GM23338 (cell line): ENCODE results near the gene KCNQ5. TPM values are rescaled to one million over a fixed set of nuclear protein-coding genes. Genes with fewer than 3 reads are reported as not detected.

Experiments
- ATAC-seq: fragments of 200-7000 bp; cut with Tn5 transposase; 3 replicates; pipeline ENCODE4 v1.9.1; 2020
- DNase-seq: peaks from one replicate; pipeline ENCODE4 v3.0.0-alpha.2; 2015; ENCODE audit warnings: low spot score
- H2AFZ ChIP-seq: fragments of 200-600 bp; sonication (generic); 2 replicates; pipeline ENCODE4 v1.8.0; 2016; ENCODE audit warnings: antibody characterized with exemption, mild to moderate bottlenecking, moderate library complexity
- H3F3A ChIP-seq: fragments of 200-600 bp; sonication (generic); replicated peaks from 2 replicates; pipeline ENCODE4 v1.8.0; 2017; ENCODE audit warnings: antibody characterized with exemption, mixed run types, low read depth
- H3K27ac ChIP-seq: fragments of 200-600 bp; sonication (generic); 2 replicates; pipeline ENCODE4 v1.6.1; 2016; ENCODE audit warnings: low read depth
- H3K27me3 ChIP-seq: fragments of 200-600 bp; sonication (generic); 2 replicates; pipeline ENCODE4 v1.8.0; 2016; ENCODE audit warnings: mild to moderate bottlenecking, mixed run types, moderate library complexity; ENCODE audit not compliant: insufficient read depth
- H3K36me3 ChIP-seq: fragments of 200-600 bp; sonication (generic); 2 replicates; pipeline ENCODE4 v1.8.0; 2016; ENCODE audit warnings: mild to moderate bottlenecking; ENCODE audit not compliant: insufficient read depth
- H3K4me1 ChIP-seq: fragments of 200-600 bp; sonication (generic); 2 replicates; pipeline ENCODE4 v1.8.0; 2016; ENCODE audit warnings: mild to moderate bottlenecking, moderate library complexity; ENCODE audit not compliant: insufficient read depth
- H3K4me2 ChIP-seq: fragments of 200-600 bp; sonication (generic); 2 replicates; pipeline ENCODE4 v1.7.1; 2017; ENCODE audit warnings: mixed run types
- H3K4me3 ChIP-seq: fragments of 200-600 bp; sonication (generic); 2 replicates; pipeline ENCODE4 v1.6.1; 2016; ENCODE audit warnings: mixed run types
- H3K79me2 ChIP-seq: fragments of 200-600 bp; sonication (generic); replicated peaks from 2 replicates; pipeline ENCODE4 v1.8.0; 2017; ENCODE audit warnings: mild to moderate bottlenecking; ENCODE audit not compliant: insufficient read depth
- H3K9me2 ChIP-seq: fragments of 200-600 bp; sonication (generic); 2 replicates; pipeline ENCODE4 v1.8.0; 2017; ENCODE audit not compliant: insufficient read depth
- H4K20me1 ChIP-seq: fragments of 200-600 bp; sonication (generic); replicated peaks from 2 replicates; pipeline ENCODE4 v1.8.0; 2017; ENCODE audit warnings: mild to moderate bottlenecking; ENCODE audit not compliant: insufficient read depth
- H3K27ac Mint-ChIP-seq: 2 replicates; pipeline ENCODE4 v1.8.0; 2020; ENCODE audit warnings: inconsistent platforms, mild to moderate bottlenecking, moderate library complexity, mixed read lengths
- H3K27me3 Mint-ChIP-seq: 3 replicates; pipeline ENCODE4 v1.8.0; 2022; ENCODE audit warnings: low read depth, mild to moderate bottlenecking, moderate library complexity, mixed read lengths, inconsistent platforms; ENCODE audit not compliant: insufficient read depth, poor library complexity
- H3K36me3 Mint-ChIP-seq: 3 replicates; pipeline ENCODE4 v1.8.0; 2021; ENCODE audit warnings: low read depth, mild to moderate bottlenecking, inconsistent platforms, moderate library complexity, mixed read lengths
- H3K4me1 Mint-ChIP-seq: 3 replicates; pipeline ENCODE4 v1.8.0; 2020; ENCODE audit warnings: mild to moderate bottlenecking, inconsistent platforms, mixed read lengths
- H3K4me3 Mint-ChIP-seq: 3 replicates; pipeline ENCODE4 v1.8.0; 2021; ENCODE audit warnings: moderate library complexity, mild to moderate bottlenecking, inconsistent platforms, mixed read lengths
- H3K9me3 Mint-ChIP-seq: 3 replicates; pipeline ENCODE4 v1.8.0; 2020; ENCODE audit warnings: moderate library complexity, mild to moderate bottlenecking, inconsistent platforms, mixed read lengths
- CREB1 ChIP-seq: fragments of 250-450 bp; sonication (Bioruptor Pico); IDR thresholded peaks from 2 replicates; pipeline ENCODE4 v1.5.0; 2020; ENCODE audit warnings: low read depth, mild to moderate bottlenecking, moderate library complexity
- CTCF ChIP-seq, 2 experiments: fragments of 200-600 bp in 1 of 2; sonication (generic) in 1 of 2; conservative IDR thresholded peaks; 2 replicates each; pipeline versions ENCODE4 v1.5.1 to v1.6.1; 2016 to 2017; ENCODE audit warnings: antibody characterized with exemption in 2 of 2, low read depth in 2 of 2, mild to moderate bottlenecking in 2 of 2, moderate library complexity in 1 of 2
- ETS1 ChIP-seq: IDR thresholded peaks from 2 replicates; pipeline ENCODE4 v1.6.1; 2016; ENCODE audit warnings: antibody characterized with exemption
- EZH2 ChIP-seq: fragments of 200-600 bp; sonication (generic); IDR thresholded peaks from one replicate; pipeline ENCODE4 v1.8.0; 2017; ENCODE audit warnings: antibody characterized with exemption, mild to moderate bottlenecking, low read depth; ENCODE audit not compliant: unreplicated experiment
- JUNB ChIP-seq: IDR thresholded peaks from one replicate; pipeline ENCODE4 v1.6.1; 2016; ENCODE audit warnings: antibody characterized with exemption; ENCODE audit not compliant: unreplicated experiment
- POLR2AphosphoS5 ChIP-seq: IDR thresholded peaks from 2 replicates; pipeline ENCODE4 v1.6.1; 2016; ENCODE audit warnings: antibody characterized with exemption, low read depth
- STAT1 ChIP-seq: IDR thresholded peaks from one replicate; pipeline ENCODE4 v1.6.1; 2016; ENCODE audit warnings: antibody characterized with exemption; ENCODE audit not compliant: unreplicated experiment
- ZNF114 ChIP-seq: fragments of 250-450 bp; sonication (Bioruptor Pico); IDR thresholded peaks from 2 replicates; pipeline ENCODE4 v1.5.0; 2020; ENCODE audit warnings: mild to moderate bottlenecking, moderate library complexity
- ZNF331 ChIP-seq: fragments of 250-450 bp; sonication (Bioruptor Pico); IDR thresholded peaks from 2 replicates; pipeline ENCODE4 v1.5.0; 2020; ENCODE audit warnings: low read depth, mild to moderate bottlenecking, moderate library complexity
- ZNF462 ChIP-seq: fragments of 250-450 bp; sonication (Bioruptor Pico); IDR thresholded peaks from 2 replicates; pipeline ENCODE4 v1.5.0; 2020; ENCODE audit warnings: mild to moderate bottlenecking, moderate library complexity
- polyA plus RNA-seq: library from polyadenylated mRNA; unstranded; fragments of >200 nt; fragmentation: Nextera tagmentation; extraction: Ambion mirVana; gene quantifications from 2 replicates; pipeline ENCODE4 v1.2.1, GENCODE V29; 2016
- total RNA-seq: library from RNA; depleted of rRNA; stranded (reverse); fragments of >200 nt; shearing (Covaris generic); gene quantifications from 2 replicates; pipeline ENCODE4 v1.2.3, GENCODE V29; 2014

The KCNQ5 gene
- total and polyA plus RNA-seq, 2 experiments from 2014 or later = 0.68 to 0.87 TPM

- TF ChIP-seq ZNF462 (CRISPR knock-in tag) (no peak), STAT1 (no peak), JUNB (no peak), ZNF114 (CRISPR knock-in tag) (no peak), EZH2 (no peak)
Measured at GRCh38 chr6:72943699-72944098, 321.8 kb downstream of the KCNQ5 start (continued).

- no peaks in the 10 kb centered on the region for H3K36me3 Mint-ChIP-seq
- H3K27me3 Mint-ChIP-seq = peaks cover 1% of the 10 kb centered on the region
- no peaks in the 10 kb centered on the region for H4K20me1 ChIP-seq
- no peaks in the 10 kb centered on the region for H3K36me3 ChIP-seq
- H3F3A ChIP-seq = no peaks in the 10 kb centered on the region
- no peak overlapping the region for H3K27ac Mint-ChIP-seq
- no peaks in the 10 kb centered on the region for H3K4me1 Mint-ChIP-seq
- no peaks in the 10 kb centered on the region for H3K9me3 Mint-ChIP-seq
- no peak overlapping the region for H3K4me3 Mint-ChIP-seq
- no peaks in the 10 kb centered on the region for H3K9me2 ChIP-seq
- no peaks in the 10 kb centered on the region for H3K79me2 ChIP-seq
- H3K4me2 ChIP-seq = no peak overlapping the region
- DNase-seq (no peak), ATAC-seq (no peak)
- H3K27ac ChIP-seq = no peak overlapping the region
- no peaks in the 10 kb centered on the region for H3K27me3 ChIP-seq
- no peak overlapping the region for H2AFZ ChIP-seq
- H3K4me3 ChIP-seq = no peak overlapping the region
- no peaks in the 10 kb centered on the region for H3K4me1 ChIP-seq
- no peak for TF ChIP-seq POLR2AphosphoS5
- no peak for TF ChIP-seq CREB1
- TF ChIP-seq ZNF331 (CRISPR knock-in tag) = no peak
- TF ChIP-seq EZH2 = no peak
- no peak for TF ChIP-seq ETS1
- no peak for TF ChIP-seq JUNB
- TF ChIP-seq CTCF (conservative IDR thresholded peaks at IDR 0.05; ENCODE audit: low read depth in 2 of 2) = no peak
- TF ChIP-seq STAT1 = no peak
Measured at GRCh38 chr6:72944660-72945059, 322.8 kb downstream of the KCNQ5 start.
